NCI-H748 (cell line): ENCODE measurements around the gene ELFN2.
"Not testable (repeated sequence)": the region's sequence is repeated elsewhere in the genome, so short reads cannot be mapped to it uniquely, and the experiment has no call there.

ENCODE experiments used
- DNase-seq: peaks from one replicate; lab custom pipeline; 2025; ENCODE audit not compliant: unreplicated experiment; lab: John Stamatoyannopoulos, UW

The ELFN2 gene

DNA sequence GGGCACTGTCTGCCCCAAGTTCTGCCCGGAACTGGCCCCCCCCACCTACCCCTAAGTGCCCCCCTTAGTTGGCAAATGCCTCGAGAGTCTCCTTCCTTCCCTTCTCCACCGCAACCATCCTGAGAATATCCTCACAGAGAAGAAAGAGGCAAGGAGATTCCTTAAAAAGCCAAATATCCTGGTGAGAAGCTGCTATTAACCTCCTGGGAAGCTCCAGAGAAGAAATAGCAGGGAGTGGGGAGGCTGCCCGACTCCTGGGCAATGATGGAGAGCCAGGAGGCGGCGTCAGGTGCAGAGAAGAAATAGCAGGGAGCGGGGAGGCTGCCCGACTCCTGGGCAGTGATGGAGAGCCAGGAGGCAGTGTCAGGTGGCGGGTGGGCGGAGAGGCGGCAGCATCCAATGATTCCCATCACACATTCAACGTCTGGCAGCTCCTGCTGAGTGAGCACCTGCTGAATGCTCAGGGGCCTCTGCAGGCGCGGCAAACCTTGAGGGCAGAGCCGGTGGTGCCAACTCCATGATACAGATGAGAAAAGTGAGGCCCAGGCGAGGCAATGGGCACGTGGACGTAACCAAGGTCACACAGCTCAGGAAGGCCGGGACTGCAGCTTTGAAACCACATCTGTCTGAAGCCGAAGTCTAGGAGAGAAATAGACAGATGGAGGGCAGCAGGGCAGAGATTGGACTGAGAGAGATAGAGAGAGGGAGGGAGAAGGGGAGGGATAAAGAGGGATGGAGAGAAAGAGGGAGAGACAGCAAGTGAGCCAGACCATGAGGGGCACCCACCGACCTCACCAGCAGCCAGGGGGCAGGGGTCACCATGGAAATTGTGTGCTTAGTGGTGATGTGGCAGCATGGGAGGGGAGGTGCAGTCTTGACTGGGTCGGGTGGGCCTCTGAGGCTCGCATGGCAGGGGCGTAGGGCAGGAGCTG is 86.7 kb downstream of the ELFN2 start:
- DNase-seq: peak; percentile 72

DNA sequence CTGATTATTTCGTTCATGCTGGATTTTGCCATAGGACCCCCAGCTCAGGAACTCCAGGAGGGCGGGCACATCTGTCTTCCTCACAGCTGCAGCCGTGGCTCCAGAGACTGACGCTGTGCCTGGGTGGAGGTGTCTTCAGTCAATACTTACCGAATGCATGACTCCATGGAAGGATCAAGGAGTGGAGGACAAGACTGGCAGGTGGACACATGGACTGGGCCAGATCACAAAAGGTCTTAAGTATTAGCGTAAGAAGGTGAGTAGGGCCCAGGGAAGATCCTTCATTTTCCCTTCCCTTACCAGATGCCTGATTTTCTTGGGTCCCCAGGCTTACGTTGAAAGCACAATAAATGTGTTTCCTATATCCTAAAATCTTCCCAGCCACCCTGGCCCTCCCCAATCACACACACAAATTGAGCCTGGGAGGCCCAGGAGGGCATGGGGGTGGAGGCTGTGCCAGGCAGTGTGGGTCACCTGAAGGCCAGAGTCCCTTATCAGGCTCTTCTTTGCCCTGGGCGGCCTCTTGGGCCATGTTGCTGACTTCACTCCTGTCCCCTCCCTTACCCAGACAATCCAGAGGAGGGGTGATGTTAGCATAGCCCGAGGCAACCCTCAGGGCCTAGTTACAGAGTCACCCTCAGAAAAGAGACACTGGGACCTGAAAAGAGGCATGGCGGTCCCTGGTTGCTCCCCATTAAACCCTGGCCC is 88.6 kb downstream of the ELFN2 start:
- DNase-seq: no peak

DNA sequence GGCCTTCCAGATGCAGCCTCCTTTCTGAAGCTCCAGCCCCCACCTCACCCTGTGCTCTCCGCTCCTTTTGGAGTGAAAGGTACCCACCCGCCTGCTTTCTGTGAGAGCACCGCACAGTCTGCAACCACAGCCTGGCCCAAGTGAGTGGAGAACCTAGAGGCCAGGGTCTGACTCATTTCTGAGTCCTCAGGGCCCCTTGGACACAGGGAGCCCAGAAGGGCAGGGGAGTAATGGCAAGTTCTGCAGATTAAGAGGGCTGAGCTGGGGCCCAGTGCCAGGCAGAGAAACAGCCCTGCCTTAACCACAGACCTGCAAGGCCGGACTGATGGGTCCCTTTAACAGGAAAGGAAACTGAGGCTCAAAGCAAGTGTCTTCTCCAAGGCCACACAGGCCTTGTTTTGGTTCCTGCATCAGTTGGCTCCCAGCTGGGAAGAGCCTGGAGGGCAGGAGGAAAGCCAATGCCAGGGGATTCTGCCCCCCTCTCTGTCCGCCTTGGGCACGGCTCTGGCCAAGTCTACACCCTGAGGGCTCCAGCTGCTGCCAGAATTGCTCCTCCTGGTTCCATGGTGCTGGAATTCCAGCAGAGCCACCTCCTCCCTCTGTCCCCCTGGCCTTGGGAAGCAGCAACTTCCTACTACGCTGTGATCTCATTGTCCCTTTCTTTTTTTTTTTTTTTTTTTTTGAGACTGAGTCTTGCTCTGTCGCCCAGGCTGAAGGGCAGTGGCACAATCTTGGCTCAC is 89.9 kb downstream of the ELFN2 start:
- no peak for DNase-seq

DNA sequence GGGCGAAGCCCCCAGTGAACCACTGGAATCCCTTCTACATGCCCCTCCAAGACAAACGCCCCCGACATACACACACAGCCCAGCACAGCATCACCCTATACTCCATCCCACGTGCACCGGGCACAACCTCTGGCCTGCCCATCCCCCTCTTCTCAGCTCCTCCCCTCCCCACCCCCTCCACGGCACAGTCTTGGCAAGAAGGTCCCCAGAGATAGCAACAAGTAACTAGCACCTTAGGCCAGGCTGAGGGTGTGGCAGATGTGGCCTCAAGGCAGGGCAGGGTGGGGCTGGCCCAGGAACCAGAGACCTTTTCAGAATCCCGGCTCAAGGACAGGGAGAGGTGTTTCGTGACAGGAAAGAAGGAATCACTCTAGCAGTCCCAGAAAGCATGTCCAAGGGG is 90.7 kb downstream of the ELFN2 start:
- DNase-seq: no peak

DNA sequence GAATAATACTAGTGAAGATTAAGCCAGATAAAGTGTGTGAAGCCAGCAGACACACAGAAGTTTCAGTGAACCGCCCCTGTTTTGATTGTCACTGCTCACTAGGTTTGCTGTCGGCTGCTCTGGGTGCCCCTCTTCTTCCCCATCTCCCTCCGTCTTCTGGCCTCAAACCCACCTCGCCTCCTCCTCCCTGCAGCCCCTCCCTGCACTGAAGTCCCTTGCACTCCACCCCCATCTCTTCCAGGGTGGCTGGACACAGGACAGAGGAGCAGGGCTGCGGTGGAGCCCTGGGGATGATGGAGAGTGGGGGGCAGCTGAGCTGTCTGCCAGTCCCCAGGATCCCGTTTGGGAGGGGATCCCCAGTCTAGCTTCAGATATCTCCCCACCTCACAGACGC is 91.5 kb downstream of the ELFN2 start:
- no peak for DNase-seq

DNA sequence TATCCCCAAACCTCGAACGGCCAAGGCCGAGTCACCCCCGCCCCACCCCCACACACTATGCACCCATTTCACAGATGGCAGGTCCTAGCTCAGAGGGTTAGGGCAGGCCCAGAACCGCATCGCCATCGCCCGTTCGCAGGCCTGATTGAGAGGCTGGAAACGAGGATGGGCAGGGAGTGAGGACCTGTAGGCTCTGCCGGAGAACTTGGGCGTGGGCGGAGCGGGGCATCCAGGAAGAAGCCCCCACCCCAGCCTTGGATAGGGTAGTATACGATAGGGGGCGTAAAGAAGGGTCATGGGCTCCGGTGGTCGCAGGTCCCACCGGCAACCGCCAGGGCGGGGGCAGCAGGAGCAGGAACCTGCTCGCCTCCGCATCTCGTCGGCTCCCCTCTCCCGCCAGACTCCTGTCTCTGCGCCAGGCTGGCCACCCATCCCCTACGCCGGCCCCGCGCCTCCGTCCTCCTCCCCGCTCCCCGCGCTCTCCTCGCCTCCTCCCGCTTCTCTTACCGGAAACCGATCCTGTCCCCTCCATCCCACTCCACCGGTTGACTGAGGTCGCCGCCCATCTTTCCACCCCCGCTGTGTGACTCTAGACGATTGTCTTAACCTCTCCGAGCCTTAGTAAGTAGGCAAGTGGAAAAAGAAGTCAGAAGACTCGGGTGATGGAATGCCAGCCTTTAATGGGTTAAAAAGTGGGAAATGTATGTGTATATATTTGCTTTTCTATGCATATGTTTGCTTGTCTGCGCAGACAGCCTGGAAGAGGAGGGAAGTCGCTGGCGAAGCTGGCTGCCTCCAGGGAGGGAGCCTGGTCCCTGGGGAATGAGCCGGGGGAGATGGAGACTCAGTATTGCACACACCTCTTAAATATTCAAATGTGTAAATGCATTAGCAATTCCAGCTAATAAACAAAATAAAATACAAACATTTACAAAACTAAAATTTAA is 92.1 kb downstream of the ELFN2 start:
- DNase-seq: peak; percentile 58

DNA sequence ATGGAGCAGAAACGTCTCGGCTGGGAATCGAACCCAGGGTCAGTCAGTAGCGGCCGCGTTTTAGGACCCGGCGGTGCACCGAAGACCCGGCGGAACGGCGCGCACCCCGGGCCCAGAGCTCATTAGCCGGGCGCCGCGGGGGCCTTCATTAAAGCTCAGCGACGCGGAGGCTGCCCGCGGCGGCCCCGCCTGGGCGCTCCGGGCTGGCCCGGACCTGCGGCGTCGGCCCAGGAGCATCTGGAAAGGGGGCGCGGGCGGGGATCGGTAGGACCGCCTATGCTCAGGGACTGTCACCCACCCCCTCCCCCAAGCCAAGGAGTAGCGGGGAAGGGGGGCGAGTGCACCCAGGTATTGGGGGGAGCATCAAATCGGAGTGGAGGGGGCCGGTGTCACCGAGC is 92.8 kb downstream of the ELFN2 start:
- DNase-seq: peak; percentile 13

DNA sequence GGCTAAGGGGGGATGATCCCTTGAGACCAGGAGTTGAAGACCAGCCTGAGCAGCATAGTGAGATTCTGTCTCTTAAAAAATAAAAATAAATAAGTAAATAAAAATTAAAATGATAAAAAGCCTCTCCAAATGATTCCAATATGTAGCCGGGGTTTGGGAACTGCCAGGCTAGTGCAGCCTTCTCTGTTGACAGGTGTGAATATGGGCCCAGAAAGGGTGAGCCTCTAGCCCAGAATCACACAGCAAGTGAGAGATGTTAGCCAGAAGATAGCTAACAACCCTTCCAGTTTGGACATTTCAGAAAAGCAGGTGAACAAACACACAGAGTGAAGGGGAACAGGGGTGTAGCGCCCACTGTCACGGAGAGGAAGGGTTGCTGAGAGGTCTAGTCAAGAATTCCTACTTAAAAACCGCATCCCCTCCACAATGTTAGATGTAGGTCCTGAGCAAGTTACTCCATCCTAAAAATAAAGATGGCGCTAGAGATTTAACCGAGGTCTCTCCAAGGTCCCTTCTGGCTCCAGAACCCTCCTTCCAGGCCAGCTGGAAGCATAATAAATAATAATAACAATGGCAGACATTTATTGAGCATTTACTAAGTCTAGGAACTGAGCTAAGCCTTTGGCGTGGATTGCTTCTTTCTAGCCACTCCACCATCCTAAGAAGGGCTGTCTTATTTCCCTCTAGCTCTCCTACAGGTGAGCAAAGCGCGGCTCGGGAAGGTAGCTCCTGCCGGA is 93.4 kb downstream of the ELFN2 start:
- DNase-seq: no peak

DNA sequence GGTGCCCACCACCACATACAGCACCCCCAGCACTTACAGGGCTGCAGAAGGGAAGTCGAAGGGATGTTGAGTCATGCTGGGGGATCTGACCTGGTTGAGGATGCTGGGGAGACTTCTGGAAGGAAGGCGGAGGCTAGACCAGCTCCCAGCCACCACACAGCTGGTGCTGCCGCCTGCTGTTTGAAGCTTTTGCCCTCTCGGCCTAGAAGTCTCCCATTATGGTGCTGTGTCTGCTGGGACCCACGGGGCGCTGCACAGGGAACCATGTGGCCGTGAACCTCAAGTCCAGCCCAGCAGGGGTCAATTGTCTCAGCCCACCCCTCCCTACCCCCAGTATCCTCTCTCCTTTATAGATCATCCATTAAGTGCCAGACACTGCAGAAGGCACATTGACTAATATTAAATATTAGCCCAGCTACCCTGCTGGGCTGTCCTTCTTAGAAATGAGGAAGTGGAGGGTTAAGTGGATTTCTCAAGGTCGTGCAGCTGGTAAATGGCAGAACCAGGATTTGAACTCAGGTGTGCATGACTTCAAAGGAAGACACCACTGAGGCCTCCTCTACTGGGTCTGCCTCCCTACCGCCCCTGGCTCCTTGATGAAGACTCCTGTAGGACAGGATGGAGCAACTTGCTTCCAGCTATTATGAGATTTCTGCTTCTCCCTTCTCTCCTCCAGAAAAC is 95.3 kb downstream of the ELFN2 start:
- no peak for DNase-seq

DNA sequence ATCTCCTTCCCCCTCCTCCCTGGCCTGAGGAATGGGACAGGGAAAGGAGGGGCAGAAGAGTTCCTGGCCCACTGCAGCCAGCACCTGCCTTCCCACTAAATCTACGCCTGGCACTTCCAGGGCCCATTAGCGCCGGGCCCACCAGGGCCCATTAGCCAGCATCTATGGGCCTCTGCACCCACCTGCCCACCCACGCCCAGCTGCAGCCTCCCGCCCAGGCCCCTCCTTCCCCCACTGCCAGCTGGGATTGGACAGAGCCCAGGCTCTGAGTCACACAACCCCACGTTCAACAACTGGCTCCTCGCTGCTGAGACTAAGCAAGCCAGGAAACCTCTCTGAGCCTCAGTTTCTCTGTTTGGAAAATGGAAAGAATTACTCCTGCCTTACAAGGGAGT is 96.2 kb downstream of the ELFN2 start:
- no peak for DNase-seq

DNA sequence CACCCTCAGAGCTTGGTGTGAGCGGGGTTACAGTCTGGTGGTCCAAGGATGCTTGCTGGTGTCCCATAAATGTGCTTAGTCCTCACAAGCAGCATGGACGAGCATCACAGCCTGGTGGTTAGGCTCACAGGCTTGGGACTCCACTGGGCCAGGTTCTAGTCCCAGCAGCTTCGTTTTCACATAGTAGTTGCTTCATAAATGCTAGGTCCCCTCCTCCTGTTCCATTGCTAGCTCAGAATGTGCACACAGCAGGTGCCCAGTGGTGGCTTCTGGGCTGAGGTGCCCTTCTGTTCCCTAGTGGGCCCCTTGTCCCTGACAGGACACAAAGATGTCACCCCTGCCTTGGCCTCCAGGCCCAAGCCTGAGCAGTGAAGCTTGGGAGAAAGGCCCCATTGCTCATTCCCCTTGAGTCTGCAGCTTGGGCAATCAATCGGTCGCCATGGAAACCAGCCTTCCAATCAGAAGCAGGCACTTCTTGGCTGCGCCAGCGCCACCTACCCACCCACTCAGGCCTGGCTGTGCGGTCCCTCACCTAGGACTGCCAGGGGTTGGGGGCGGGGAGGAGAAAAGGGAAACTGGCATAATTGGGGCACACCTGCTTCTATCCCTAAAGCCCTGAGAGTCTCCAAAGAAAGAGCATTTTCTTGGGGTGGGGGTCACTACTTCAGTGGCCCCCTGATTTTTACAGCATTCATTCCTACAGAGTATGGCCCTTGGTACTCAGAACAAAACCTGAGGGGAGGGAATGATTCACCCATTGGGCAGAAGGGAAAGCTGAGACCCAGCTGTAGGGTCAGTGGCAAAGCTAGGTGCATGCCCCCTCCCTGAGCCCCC is 96.9 kb downstream of the ELFN2 start:
- peak; percentile 80 for DNase-seq

DNA sequence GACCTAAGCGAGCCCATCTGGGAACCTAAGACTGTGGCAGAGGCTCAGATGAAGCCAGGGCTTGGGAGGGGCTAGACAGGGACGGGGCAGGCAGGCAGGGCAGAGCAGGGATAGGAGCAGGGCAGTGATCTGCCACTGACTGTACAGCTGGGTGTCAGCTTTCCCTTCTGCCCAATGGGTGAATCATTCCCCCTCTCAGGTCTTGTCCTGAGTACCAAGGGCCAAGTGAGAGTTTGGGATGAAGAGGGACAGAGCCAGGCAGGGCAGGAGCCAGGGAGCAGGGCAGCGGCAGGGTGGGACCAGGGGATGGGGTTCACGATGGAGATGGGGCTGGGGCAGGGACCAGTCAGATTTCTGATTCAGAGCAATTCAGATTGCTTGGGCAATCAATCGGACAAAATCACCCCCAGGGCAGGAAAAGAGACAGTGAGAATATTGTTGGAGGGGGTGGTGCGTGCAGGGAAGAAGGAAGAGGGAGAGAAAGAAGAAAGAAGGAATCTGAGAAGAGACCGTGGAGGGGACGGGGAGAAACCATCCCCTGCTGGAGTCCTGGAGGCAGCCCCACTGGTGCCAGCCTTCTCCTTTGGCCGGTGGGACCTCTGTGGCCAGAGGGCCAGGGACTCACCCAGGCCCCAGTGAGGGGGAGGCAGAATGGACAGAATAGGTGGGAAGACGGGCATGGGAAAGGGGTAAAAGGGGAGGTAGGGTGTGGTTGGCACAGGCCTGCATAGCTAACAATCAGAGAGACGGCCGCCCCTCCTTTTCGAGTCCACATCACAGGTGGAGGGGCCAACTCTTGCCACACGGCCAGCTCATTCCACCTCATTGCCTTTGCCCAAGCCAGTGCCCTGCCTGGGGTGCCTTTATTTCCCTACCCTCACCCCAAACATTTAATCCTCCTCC is 97.8 kb downstream of the ELFN2 start:
- DNase-seq: no peak

DNA sequence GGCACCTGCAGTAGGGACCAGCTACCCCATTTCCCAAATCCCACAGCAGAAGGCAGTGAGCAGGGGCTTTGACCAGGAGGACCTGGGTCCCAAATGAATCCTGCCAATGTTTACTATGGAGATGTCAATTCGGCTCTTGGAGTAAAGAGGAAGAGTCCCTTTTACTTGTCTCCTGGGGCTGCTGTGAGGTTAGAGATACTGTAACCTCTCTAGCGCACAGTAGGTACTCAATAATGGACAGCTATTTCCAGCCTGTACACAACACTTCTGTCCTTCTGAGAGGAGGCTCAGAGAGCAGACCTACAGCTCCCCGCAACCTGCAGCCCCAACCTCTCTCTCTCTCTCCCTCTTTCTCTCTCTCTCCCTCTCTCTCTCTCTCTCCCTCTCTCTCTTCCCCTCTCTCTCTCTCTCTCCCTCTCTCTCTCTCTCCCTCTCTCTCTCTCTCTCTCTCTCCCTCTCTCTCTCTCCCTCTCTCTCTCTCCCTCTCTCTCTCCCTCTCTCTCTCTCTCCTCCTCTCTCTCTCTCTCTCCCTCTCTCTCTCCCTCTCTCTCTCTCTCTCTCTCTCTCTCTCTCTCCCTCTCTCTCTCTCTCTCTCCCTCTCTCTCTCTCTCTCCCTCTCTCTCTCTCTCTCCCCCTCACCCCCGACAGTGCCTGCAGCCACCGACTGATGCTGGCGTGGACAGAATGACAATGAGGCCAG is 98.6 kb downstream of the ELFN2 start:
- not testable (repeated sequence) for DNase-seq

DNA sequence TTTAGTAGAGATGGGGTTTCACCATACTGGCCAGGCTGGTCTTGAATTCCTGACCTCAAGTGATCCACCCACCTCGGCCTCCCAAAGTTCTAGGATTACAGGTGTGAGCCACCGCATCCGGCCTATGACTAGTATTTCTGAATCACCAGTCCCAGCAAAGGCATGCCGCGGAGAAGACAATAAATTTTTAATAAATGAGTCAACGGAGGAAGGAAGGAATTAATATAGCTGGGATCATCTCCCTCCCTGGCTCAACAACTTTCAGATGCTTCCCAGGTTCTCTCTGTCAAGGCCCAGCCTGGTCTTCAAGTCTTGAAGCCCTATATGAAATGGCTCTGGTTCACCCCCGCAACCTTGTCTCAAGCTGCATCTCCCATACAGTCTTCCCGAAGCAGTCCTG is 99.3 kb downstream of the ELFN2 start:
- no peak for DNase-seq

DNA sequence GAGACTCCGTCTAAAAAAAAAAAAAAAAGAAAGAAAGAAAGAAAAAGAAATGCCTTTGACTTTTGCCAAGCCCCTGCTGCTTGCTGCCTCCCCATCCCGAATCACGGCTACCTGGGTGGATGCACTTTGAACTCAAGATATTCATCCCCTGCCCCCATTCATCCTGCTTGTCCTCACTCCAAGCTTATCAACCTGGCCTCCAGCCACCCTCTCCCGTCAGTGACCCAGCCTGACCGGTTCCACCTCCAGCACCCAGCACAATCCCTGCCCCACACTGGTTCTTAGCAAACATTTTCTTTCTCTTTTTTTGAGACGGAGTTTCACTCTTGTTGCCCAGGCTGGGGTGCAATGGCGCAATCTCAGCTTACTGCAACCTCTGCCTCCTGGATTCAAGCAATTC is 100.6 kb downstream of the ELFN2 start:
- no peak for DNase-seq

DNA sequence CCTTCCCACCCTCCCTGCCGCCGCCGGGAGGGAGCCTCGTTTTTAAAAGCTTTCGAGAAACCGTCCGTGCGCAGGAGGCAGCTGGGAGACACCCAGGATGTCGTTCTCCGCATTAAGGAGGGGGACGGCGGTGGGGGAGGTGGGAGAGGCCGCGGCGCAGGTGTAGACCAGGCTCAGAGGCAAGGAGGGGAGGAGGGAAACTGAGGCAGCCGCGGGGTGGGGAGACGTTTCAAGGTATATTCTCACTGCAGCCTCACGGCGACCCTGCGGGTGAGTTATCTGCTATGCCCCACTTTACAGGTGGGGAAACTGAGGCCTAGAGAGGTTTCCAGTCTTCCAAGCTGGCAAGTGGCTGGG is 102.3 kb downstream of the ELFN2 start:
- DNase-seq: no peak
